SK-N-DZ (cell line): ENCODE measurements around the gene LDHAL6B.

ENCODE experiments used
- DNase-seq: peaks from one replicate; pipeline ENCODE4 v3.0.0-alpha.2; 2015; ENCODE audit warnings: low spot score

Gene LDHAL6B

DNA sequence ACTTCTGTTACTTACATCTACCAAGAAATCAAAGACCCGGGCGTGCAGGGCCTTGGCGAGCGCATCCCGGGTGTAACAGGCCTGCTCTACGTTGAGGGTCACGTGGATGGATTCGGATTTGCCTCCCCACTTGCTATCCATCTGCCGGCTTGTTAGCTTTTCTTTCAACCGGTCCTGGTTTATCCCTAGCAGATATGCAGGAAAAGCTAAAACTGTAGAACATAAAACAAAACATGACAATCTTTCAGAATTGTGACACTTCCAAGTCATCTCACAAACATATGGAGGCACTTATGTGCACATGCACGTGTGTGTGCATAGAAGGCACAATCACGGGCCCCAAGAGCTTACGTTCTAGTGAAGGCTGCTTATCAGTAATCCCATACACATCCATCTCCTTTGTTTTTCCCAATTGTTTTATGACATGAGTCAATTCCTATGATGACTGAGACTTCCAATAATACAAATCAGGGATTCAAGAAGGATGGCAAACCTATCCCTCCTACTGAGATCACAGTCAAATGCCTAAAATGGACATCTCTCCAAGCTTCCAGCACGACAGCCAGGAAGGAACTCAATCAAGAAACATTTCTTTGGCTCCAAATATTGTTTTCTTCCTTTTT lies 11.3 kb downstream of the LDHAL6B start:
- DNase-seq = no peak

DNA sequence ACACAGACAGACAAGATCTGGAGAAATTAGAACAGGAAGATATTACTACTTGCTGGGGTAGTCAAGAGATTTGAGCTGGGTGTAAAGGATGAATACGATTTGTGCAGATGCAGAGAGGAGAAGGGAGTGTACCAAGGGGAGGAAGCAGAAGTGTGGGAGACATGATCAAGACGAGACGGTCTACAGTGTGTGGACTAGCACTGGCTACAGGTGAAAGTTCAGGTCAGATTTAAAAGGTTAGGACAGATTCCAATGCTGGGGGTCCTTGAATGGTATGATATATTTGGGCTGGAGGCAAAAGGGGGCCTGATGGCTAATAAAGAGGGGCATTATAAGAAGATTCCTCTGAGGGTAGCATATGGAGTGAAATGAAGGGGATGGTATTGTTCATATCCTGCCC lies 12.1 kb downstream of the LDHAL6B start:
- no peak for DNase-seq

DNA sequence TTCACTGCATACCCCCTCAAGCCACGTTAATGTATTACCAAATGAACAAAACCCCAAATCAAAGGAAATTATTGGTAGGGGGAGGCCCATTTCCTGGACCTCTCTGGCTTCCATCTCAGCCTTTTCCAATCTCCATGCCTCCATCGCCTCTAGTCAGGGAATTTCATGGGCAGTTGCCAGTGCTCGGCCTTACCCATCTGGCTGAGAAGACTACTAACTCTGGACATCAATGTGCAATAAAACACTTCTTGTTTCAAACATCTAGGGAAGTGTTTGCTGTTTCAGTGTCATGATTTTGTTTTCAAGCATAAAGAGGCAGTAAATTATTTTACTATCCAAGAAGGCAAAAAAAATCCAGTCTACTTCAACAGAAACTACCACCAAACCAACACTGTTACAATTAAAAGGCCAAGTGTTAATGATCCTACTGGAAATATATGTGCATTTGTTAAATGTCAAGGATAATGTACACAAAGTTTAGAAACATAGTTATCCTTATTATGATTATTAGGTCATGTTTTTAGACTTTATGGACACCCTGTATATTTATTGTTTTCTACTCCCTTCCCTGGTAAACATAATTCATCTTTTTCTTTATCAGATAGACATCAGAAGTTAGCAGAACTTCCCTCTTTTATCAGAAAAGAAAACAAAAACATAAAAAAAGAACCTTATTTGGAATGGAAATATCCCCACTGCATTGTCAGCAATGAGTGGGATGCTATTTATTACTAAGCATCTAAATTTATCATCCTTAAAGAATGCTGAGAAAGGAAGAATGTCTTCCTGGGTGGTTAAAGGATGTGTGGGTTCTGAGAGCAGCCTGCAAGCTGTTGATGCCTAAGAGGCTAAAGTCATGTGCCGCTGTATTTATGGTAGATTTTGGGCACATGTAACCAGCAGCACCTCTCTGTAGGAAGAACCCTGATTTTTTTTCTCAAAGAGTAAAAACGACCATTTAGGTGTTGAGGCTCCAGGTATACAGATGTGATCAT lies 15.2 kb downstream of the LDHAL6B start:
- no peak for DNase-seq

DNA sequence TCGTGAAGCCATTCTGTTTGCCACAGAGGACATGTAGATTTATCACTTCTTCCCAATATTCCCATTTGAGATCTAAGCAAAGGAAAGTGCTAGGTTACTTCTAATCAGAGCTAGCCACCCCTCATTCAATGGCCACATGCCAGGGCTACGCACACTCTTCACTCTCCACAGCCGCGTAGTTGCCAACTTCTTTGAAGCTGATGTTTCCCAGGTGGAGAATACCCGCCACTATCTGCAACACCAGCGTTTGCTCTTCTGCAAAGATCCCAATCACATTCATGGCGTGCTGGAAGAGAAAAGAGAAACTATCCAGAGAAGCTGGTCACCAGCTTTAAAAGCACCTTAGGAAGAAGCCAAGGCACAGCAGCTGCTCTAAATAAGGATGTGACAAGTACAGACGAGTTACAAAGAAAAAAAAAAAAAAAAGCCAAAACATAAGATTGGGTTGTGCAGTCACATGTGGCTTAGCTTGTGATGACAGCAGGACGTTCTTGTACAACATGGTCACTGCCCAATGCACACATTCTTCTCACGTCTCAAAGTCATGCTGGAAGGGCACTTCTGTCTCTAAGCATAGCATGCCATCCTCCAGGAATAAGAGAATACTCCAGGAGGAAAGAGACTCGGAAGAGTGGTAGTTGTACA lies 16.4 kb downstream of the LDHAL6B start:
- DNase-seq = no peak

DNA sequence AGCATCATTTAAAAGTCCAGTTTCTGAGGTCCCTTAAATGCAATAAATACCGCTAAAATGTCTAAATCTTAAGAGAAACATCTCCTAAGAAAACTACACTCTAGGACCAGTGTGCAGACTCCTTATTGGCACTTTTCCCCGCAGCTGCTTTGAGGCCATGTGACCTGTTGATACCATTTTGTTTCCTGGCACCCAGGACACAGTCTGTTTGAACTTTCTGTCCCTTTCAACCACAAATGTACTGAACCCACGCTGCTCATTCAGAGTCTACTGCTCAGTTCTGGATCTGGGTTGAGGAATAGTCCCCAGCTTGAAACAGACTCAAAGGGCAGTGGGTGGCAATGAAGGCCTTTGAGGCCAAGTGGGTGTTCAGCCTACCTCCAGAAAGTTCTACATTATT lies 17.1 kb downstream of the LDHAL6B start:
- no peak for DNase-seq

DNA sequence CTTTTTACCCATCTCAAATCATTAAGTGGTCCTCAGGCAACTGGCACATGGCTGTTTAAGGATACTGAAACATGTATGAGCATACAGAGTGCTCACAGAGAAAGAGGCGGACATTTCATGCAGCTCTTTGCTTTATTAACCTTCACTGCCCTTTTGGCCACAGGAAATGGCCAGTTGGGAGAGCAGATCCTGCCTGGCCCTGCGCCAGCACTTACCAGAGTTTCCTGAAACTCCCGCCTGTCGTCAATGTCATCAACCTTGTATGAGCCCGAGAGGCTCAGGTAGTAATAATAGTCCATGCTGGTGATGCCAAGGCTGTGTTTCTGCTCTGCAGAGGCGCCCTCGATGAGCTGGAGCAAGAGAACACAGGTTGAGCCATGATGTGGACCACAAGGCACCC lies 17.8 kb downstream of the LDHAL6B start:
- no peak for DNase-seq

DNA sequence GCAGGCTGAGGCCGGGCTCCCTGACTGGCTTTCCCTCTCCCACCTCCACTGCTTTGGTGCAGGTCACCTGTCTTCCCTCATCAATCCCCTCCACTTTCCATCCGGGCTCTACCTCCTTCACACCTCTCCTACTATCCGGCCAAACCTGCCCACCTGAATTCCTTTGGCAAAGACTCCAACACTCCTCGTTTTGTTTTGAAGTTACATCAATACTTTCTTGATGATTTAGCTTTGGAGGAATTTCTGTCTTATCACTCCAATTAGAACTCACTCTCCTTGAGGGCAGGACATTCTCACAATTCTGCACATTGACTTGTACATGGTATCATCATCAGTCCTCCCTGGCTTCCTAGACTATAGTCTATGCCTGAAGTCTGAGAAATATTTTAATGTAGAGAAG lies 20.4 kb downstream of the LDHAL6B start:
- DNase-seq = no peak

DNA sequence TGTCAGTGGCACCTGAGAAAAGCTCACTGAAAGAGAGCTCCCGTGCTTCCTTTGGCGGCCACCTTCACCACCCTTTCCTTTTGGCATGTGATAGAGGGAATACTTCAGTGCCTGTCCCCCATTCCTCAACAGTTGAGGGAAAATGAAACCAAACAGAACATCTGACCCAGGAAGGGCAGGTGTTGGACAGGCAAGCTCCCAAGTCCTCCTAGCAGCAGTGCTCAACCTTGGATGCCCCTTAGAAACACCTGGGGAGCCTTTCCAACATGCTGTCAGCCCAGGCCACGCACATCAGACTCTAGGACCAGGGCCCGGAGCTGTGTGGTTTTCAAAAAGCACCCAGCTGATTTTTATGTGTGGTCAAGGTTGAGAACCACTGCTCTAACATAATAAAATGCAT lies 22.4 kb downstream of the LDHAL6B start:
- no peak for DNase-seq

DNA sequence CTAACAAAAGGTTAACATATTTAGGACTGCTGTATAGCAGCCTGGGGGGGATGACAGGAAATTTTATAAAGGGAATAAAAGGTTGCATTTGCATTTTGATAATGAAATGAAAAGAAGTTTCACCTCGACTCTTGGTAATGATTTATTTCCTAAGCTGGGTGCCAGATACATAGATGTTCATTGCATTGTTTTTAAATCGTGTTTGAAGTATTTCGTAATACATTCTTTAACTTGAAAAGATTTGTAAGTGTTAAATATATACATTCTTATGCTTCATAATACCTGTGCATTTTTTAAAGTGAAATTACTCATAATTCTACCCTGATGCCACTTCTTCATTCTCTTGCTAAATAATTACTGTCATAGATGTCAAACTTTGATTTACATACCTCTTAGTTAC lies 22.8 kb downstream of the LDHAL6B start:
- DNase-seq = no peak

DNA sequence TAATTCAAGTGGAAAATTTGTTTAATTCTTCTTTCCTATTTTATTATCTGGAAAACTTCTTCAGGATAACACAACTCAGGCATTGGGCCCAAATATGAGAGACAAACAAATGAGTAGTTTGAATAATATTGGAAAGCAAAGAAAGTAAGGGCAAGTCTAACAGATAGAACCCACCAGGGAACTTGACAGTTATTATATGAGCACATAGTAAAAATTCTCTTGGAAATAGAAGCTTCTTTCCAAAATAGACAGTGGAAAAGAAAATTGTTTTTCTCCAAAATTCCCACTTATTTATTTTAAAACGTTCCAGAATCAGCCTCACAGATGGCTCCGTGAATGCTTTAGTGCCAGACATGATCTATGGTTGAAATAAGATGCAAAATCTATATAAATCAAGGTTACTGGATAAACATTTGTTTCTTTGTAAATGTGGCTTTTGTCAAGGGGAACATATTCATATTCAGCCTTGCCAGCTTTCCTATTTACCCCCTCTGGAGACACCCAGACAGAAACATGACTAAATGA lies 23.9 kb downstream of the LDHAL6B start:
- DNase-seq = no peak

DNA sequence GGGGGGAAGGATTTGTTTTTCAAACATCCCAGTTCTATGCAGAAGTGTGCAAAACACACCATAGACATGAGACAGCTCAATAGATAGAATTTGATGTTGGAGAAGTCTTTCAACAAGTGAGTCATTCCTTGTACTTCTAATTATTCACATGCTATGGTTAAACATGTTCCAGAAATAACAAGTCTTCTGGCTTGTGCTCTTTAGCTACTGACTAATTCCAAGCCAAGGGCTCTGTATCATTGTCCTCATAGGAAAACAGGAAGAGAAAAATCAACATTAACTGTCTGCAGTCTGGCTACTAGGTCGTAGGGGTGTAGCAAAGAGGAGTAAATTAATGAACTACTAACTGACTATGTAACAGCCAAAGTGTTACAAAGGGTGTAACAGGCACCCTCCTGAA lies 25.8 kb downstream of the LDHAL6B start:
- no peak for DNase-seq

DNA sequence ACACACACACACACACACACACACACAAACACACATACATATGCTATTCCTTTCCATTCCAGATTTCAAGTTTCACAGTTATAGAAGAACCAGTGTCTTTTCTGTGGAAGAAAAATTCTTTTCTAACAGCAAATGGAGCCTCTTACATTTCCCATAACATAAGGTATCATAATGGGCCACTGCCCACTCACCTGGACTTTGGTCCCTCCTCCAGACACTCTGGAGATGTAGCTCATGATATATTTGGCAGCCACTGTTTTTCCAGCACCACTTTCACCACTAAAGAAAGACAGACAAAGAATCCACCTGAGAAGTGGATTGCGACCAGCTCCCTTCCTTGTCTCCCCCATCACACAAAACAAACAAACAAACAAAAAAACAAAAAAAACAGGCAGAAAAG lies 29.8 kb downstream of the LDHAL6B start:
- no peak for DNase-seq

DNA sequence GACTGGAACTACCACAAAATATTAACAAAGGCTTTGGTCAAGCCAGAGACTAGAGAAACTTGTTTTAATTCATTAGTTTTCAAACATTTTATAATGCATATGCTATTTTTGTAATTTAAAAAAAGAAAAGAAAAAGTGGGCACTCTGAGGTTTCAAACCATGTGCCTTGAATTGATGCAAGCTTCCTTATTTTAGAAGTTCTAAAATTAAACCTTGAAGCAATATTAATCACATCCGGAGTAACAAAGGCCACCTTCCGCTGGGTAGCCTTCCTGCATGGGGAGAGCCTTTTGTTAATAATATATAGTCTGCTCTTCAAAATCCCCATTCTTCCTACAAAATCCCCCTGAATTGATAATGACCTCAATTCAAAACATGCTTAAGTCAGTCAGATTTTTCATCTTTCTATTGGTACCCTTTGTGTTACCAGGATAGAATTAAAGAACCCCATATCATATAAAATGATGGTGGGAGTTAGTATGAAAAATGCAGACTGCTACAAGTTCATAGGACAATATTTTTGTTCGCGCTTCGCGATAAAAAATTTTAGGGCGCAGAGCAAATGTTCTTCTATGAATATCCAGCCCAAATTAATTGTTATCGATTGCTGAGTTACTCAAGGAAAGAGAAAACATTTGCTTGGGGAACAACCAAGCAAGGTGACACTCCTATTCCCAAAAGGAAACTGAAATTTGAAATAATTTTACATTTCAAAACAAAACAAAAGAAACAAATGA lies 30.6 kb downstream of the LDHAL6B start:
- no peak for DNase-seq

DNA sequence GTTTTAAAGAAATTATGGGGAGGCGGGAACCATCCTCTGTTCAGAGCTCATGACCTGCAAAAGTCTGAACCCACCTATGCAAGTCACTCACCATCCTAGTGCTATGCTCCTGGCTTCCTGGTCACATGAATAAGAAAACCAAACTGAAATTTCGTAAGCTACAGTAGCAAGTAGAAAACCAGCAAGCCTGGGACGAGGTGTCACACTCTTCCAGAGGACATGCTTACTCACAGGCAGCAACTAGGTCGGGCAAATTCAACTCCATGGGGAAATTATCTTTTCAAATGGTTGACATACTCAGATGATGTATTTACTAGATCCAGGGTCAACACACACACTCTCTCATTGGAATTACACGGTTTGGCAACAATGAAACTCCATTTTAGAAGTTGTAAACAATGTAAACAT lies 31.3 kb downstream of the LDHAL6B start:
- DNase-seq = no peak

DNA sequence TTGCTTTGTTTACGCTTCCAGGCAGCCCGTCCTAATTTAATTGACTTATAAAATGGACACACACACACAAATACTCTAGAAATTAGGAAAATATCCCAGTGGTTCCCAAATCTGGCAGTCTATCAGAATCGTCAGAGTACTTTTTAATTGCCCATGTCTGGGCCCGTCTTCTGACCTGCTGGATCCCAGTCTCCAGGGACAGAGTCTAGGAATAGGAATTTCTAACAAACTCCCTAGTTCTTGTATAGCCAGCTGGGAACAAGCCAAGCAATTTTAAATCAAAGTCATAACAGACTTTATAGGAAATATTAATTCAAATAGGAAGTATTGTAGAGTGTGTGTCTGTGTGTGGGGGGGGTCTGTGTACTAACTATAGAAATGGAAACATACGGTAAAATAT lies 33.4 kb downstream of the LDHAL6B start:
- no peak for DNase-seq

DNA sequence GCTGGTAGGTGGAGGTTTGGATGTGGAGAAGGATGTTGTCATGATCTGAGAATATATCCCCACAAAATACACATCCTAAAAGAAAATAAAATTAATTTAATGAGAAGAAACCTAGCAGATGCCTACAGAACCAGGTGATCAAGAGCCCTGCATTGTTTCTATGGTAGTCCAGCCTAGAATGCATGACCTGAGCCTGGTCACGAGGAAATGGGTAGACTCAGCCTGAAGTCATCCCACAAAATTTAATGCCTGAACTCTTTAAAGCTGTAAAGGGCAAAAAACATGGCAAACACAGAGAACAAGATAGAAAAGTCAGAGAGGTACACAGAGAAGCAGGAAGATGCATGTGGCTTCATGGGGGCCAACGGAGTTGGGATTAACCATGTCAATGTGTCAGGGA lies 36.0 kb downstream of the LDHAL6B start:
- no peak for DNase-seq

DNA sequence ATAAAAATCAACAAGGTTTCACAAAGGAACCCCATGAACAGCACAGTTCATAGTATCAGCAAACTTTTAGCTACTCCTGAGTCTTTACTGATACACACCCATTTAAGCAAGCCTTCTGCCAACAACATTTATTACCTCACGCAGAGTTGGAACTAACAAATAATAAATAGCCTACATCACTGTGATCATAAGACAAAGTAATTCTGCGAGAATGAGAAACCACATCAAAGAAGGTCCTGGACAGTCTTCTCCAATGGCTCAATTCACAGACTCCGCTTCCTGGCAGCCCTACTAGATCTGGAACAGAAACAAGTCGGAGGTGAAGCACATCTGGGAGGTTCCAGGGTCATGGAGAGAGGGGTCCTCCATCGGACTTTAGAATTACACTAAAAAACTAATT lies 37.0 kb downstream of the LDHAL6B start:
- DNase-seq = no peak

DNA sequence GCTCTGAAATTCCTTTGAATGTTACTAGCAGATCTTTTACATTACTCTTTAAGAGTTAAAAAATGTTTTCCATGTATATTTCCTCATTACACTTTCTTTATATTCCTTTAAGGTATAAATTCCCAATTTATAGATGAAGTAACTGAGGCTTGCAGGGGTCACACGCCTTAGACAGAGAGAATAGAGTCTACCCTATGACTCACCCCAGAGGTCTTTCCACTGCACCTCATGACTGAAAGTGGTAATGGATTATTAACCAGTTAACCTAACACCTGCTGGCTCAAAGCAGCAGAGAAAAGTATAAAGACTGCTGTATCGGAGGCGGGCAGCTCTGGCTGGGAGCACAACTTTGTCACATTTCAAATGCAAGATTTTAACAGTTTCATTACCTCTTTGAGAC lies 37.7 kb downstream of the LDHAL6B start:
- no peak for DNase-seq

DNA sequence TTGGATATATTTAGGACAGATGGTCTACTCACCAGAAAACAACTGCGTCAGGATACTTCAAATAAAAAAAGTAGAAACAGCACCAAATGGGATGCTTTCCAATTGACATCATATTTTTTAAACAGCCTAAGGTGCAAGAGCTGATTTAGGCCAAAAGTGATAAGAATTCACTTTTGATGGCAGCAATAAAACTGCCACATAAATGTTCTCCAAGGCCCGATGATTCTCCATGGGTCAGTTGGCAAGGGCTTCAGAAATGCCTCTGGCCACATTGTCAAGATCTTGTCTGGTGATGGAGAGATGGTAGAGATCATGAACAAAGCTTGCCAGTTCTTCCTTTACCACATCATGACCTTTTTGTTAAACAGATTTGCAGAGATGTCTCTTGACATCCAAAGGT lies 38.9 kb downstream of the LDHAL6B start:
- DNase-seq = no peak

DNA sequence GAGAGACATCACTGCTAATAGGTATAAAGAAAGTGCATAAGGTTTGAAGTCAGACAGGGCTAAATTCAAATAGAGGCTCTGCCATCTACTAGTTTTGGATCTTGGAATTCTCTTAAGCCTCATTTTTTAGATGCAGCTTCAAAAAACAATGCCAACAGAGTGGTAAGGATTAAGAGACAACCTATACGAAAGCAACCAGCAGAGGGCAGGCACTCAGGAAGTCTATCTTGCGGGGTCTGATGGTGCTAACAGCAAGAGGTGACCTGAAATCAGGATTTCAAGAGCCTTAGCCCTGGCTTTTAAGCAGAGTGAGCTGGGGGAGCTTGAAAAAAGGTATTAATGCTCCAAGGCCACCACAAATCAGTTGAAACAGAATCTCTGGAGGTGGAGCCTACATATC lies 40.7 kb downstream of the LDHAL6B start:
- peak; percentile 6 for DNase-seq

DNA sequence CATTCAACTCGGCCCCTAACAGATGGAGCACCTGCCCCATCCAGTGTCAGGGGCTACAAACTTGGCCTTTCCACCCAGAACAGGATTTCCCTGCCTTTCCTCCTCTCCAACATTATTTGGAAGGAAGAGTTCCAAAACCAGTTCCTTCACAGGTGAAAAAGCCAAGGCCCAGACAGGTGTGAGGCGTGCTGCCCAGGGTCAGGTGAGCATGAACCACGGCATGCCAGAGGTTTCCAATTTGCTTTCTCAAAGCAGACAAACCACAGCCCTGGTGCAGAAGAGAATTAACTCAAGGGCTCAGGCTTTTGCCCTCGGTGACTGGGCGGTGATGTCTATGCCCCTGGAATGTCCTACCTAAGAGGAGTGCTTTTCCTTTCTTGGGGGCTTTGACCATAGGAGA lies 43.2 kb downstream of the LDHAL6B start:
- DNase-seq = no peak

DNA sequence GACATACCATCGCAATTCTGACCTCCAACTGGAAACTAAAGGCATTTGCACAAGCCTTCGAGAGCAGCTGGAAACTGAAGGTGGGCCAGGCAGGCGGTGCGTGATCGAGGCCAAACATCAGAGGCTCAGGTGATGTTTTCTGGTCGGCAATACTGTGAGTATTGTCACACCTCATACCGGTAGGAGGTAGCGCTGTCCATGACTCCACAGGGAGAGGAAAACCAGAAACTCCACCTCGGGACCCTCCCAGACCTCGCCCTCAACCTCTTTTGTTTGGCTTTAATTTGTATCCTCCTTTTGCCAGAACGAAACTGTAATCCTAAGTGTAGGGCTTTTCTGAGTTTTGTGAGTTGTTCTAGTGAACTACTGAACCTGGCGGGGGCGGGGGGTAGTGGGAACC lies 43.6 kb downstream of the LDHAL6B start:
- DNase-seq = no peak
